HFFc6 (cell line): ENCODE results near the gene NADK2. TPM values are rescaled to one million over a fixed set of nuclear protein-coding genes. Genes with fewer than 3 reads are reported as not detected.
"Not testable (repeated sequence)": the region's sequence is repeated elsewhere in the genome, so short reads cannot be mapped to it uniquely, and the experiment has no call there.

Experiments used
- DNase-seq: peaks from one replicate; pipeline ENCODE4 v3.0.0-alpha.2; 2018
- H3K27ac Mint-ChIP-seq: 2 replicates; pipeline ENCODE4 v1.8.0; 2020; ENCODE audit warnings: mild to moderate bottlenecking, mixed read lengths
- H3K27me3 Mint-ChIP-seq: 2 replicates; pipeline ENCODE4 v1.8.0; 2021; ENCODE audit warnings: mild to moderate bottlenecking, moderate library complexity, mixed read lengths; ENCODE audit not compliant: insufficient read depth
- H3K36me3 Mint-ChIP-seq: 2 replicates; pipeline ENCODE4 v1.8.0; 2021; ENCODE audit warnings: low read depth, mixed read lengths
- H3K4me1 Mint-ChIP-seq: 2 replicates; pipeline ENCODE4 v1.8.0; 2020; ENCODE audit warnings: low read depth, mixed read lengths
- H3K4me3 Mint-ChIP-seq: 2 replicates; pipeline ENCODE4 v1.8.0; 2020; ENCODE audit warnings: mild to moderate bottlenecking, moderate library complexity, mixed read lengths
- H3K9me3 Mint-ChIP-seq: 2 replicates; pipeline ENCODE4 v1.8.0; 2020; ENCODE audit warnings: mild to moderate bottlenecking, mixed read lengths
- long read RNA-seq: library from polyadenylated mRNA; unstranded; transcript quantifications from one replicate; pipeline ENCODE4 v2.0.0, GENCODE V29; 2019
- total RNA-seq, 6 experiments: library from RNA; stranded (reverse); fragmentation: NEBNext Ultra II Directional; extraction: Animal tissue kit (Norgen Biotek cat#: 25700); gene quantifications; 2 replicates in 1 of 6; 3 replicates in 5 of 6; pipeline ENCODE4 v1.2.3, GENCODE V29; 2021
- TF ChIP-seq, protein P1 (sequence below): fragments of 200-600 bp; sonication (generic); IDR thresholded peaks from 2 replicates; pipeline ENCODE4 v1.5.0; 2021; ENCODE audit warnings: antibody characterized with exemption, mild to moderate bottlenecking

NADK2 gene
- 10 to 100 TPM; 14.6 to 20.1 (median 15.3) TPM for total RNA-seq
- long read RNA-seq, transcript NADK2-202 (12 exons, 2,243 nt) = major isoform, 5 of 17 reads
- long read RNA-seq, partial matches to known transcripts = 1 of 17 reads
- long read RNA-seq, other reads (novel, unspliced or antisense) = 8 of 17 reads

GRCh38 chr5:36241631-36242533 lies at the start of gene NADK2:
TSS of gene NADK2 (minus strand) at chr5:36241925. CDS start at chr5:36241798, 127 bp downstream.
- peak within 1 kb of the TSS; percentile 90 for H3K4me3 Mint-ChIP-seq
- DNase-seq = peak; percentile 94
- TF ChIP-seq, protein P1, sequence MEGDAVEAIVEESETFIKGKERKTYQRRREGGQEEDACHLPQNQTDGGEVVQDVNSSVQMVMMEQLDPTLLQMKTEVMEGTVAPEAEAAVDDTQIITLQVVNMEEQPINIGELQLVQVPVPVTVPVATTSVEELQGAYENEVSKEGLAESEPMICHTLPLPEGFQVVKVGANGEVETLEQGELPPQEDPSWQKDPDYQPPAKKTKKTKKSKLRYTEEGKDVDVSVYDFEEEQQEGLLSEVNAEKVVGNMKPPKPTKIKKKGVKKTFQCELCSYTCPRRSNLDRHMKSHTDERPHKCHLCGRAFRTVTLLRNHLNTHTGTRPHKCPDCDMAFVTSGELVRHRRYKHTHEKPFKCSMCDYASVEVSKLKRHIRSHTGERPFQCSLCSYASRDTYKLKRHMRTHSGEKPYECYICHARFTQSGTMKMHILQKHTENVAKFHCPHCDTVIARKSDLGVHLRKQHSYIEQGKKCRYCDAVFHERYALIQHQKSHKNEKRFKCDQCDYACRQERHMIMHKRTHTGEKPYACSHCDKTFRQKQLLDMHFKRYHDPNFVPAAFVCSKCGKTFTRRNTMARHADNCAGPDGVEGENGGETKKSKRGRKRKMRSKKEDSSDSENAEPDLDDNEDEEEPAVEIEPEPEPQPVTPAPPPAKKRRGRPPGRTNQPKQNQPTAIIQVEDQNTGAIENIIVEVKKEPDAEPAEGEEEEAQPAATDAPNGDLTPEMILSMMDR = peak; percentile 80
- peaks cover 42% of the 10 kb centered on the region for H3K4me1 Mint-ChIP-seq
- H3K36me3 Mint-ChIP-seq = no peaks in the 10 kb centered on the region
- H3K27me3 Mint-ChIP-seq = no peaks in the 10 kb centered on the region; the same call in 1 of the 2 replicates
- H3K9me3 Mint-ChIP-seq = no peaks in the 10 kb centered on the region
- peak within 1 kb of the TSS; percentile 95 for H3K27ac Mint-ChIP-seq

GRCh38 chr5:36285837-36286615 lies 44.3 kb upstream of the NADK2 start:
- peaks cover 13% of the 10 kb centered on the region for H3K27me3 Mint-ChIP-seq
- TF ChIP-seq, protein P1 = no peak
- no peaks in the 10 kb centered on the region for H3K9me3 Mint-ChIP-seq
- no peak overlapping the region for H3K4me3 Mint-ChIP-seq
- H3K36me3 Mint-ChIP-seq = no peaks in the 10 kb centered on the region
- no peaks in the 10 kb centered on the region for H3K4me1 Mint-ChIP-seq
- H3K27ac Mint-ChIP-seq = no peak overlapping the region
- no peak for DNase-seq

GRCh38 chr5:36283775-36284174 lies 42.0 kb upstream of the NADK2 start:
- H3K4me1 Mint-ChIP-seq, DNase-seq, H3K27ac Mint-ChIP-seq, H3K36me3 Mint-ChIP-seq, H3K4me3 Mint-ChIP-seq, H3K9me3 Mint-ChIP-seq: not testable (repeated sequence)
- peaks cover 18% of the 10 kb centered on the region for H3K27me3 Mint-ChIP-seq

- H3K36me3 Mint-ChIP-seq = no peaks in the 10 kb centered on the region
- TF ChIP-seq, protein P1 = no peak
- H3K27ac Mint-ChIP-seq = no peak overlapping the region
- no peak for DNase-seq
- peaks cover 21% of the 10 kb centered on the region for H3K27me3 Mint-ChIP-seq
- no peak overlapping the region for H3K4me3 Mint-ChIP-seq
- H3K9me3 Mint-ChIP-seq = no peaks in the 10 kb centered on the region
- peaks cover 6% of the 10 kb centered on the region; the same call in 1 of the 2 replicates for H3K4me1 Mint-ChIP-seq
Measured at GRCh38 chr5:36281626-36282025, 39.9 kb upstream of the NADK2 start.

DNA sequence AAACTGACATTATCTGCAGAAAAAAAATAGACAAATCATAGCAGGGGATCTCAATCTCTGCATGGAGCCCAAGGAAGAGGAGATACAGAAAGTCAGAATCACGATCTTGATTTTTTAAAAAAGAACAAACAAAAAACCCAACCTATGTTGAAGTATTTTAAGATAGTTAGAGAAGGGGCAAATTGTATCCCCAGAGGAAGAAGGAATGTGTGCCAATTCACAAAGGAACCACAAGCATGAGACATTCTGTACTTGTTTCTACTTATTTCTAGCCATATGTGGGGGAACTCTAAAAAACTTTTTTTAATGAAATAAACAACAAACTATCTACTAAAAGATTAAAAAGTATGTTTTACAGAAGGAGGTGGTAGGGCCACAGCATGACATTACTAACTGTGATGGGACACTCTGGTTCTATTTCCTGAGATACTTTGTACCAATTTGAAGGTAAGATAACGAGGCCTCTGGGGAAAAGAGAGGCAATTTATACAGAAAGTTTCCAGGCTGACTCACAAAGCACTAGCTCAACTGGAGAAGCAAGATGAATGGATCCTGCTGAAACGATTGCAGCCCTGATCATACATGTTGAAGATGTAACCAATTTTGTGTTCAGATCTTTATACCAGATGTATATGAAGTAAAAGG lies 37.5 kb upstream of the NADK2 start:
- H3K4me3 Mint-ChIP-seq = no peak overlapping the region
- no peaks in the 10 kb centered on the region for H3K36me3 Mint-ChIP-seq
- H3K4me1 Mint-ChIP-seq = peaks cover 6% of the 10 kb centered on the region; the same call in 1 of the 2 replicates
- H3K27me3 Mint-ChIP-seq = peaks cover 15% of the 10 kb centered on the region
- DNase-seq = no peak
- H3K9me3 Mint-ChIP-seq = no peaks in the 10 kb centered on the region
- no peak overlapping the region for H3K27ac Mint-ChIP-seq
- TF ChIP-seq, protein P1 = no peak
